ENCODE measurements around the gene CREBRF.
"Not testable (repeated sequence)": the region's sequence is repeated elsewhere in the genome, so short reads cannot be mapped to it uniquely, and the experiment has no call there.

CREBRF gene

DNA sequence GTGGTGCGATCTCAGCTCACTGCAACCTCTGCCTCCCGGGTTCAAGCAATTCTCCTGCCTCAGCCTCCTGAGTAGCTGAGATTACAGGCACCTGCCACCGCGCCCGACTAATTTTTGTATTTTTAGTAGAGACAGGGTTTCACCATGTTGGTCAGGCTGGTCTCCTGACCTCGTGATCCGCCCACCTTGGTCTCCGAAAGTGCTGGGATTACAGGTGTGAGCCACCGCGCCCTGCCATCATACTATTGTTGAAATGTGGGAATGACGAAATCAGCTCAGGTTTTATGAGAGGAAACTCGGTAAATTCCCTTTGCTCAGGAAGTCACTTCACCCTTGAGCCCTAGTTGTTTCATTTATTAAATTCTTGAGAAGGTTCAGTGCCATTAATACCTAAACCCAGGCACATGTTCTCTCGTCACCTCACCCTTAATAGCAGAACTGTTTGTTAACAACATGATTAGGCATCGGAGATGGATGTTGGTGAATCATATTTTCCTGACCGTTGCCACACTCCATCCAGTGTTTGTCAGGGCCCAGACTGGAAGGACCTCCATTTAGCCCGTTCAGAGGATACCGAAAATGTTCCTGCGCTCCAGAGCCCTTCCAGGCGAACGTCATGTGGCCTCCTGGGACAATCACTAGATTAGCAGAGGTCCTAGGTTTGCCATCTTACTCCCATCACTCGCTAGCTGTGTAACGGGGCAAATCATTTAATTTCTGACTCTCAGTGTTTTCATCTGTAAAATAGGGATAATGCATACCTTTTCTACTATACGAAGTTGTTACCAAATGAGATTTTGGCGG is 20.0 kb upstream of the CREBRF start:
- no peak for DNase-seq

DNA sequence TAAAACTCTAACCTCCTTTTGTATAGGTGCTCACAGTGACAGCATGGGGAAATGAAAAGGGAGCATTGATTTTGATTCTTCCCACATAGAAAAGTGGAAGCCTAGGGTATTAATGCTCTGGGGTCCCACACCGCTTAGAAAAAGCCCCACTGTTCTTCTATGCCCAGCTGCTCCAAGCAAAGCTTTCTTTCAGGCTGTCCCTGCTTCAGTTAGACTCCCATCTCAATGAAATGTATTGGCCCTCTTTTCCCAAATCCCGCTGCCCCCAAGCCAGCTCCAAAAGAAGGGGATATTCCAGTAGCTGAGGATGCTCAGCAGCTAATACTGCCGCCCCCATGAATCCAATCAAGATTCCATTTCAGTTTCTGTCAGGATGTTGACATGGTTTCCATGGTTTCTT is 17.0 kb upstream of the CREBRF start:
- no peak for DNase-seq

DNA sequence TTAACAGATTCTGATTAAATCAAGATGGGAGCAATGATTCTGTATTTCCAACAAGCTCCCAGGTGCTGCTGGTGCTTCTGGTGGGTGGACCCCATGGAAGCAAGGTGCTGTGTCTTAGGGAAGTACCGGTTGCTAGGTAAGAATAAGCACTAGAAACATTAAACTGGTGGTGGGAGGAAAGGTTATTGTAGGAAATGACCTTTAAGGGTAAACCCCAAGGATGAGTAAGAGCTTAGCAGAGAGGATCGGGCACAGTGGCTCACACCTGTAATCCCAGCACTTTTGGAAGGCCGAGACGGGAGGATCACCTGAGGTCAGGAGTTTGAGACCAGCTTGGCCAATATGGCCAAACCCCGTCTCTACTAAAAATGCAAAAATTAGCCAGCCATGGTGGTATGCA is 16.2 kb upstream of the CREBRF start:
- DNase-seq = no peak

DNA sequence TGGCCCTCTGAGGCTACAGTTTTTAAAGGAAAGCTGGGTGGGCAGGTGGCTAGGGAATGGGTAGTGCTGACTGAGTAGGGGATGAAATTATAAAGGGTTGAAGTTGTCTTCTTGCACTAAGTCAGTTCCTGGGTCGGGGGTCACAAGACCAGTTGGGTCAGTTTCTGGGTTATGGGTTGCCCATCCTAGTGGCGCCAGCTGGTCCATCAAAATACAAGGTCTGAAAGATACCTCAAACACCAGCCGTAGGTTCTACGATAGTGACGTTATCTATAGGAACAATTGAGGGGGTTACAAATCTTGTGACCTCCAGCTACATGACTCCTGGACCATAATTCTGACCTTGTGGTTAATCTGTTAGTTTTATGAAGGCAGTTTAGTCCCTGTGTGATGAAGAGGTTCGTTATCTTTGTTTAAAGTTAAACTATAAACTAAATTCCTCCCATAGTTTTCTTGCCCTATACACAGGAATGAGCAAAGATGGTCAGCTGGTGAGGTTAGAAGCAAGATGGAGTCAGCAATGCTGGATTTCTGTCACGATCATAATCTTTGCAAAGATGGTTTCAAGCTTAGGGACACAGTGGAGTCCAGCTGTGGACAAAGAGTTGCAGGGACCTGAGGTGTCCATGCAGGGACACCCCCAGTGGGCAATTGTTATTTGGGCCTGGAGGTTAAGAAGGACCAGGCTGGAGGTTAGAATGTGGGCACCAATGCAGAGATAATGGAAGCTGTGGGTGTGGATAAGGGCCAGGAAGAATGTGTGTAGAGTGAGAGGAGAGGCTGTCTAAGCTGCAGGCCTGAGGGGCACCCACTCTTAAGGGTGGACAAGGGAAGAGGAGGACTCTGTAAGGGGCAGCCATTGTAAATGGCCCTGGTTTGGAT is 14.0 kb upstream of the CREBRF start:
- no peak for DNase-seq

DNA sequence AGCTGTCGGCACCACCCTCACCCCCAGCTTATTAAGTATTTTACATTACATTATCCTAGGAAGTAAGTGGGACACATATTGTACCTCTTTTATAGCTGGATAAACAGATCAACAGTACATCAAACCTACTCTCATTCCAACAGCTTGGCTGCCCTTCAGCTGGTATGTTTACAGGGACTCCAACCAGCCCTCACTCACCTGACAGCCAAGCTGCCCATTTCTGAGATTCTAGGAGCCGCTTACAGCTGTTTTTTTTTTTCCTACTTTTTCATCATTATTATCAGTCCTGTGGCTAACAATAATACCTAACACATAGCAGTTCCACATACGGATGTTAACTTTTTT is 13.4 kb upstream of the CREBRF start:
- no peak for DNase-seq

DNA sequence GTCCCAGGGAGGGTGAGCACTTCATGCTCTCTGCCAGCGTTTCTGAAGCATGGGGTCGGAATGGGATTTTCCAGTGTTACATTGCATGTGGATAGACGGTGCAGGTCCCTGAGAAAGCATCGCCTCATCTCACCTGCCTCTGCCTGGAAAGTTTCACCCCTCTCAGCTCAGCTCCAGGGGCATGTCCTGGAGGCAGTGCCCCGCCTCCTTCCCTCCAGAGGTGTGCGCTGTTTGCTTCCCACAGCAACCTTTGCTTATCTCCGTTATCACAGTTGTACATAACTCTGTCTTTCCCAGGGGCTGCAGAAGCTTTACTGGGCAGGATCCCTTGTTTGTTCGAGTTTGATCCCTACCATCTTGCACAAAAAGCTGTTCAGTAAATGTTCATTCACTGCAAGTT is 10.7 kb upstream of the CREBRF start:
- DNase-seq = no peak

DNA sequence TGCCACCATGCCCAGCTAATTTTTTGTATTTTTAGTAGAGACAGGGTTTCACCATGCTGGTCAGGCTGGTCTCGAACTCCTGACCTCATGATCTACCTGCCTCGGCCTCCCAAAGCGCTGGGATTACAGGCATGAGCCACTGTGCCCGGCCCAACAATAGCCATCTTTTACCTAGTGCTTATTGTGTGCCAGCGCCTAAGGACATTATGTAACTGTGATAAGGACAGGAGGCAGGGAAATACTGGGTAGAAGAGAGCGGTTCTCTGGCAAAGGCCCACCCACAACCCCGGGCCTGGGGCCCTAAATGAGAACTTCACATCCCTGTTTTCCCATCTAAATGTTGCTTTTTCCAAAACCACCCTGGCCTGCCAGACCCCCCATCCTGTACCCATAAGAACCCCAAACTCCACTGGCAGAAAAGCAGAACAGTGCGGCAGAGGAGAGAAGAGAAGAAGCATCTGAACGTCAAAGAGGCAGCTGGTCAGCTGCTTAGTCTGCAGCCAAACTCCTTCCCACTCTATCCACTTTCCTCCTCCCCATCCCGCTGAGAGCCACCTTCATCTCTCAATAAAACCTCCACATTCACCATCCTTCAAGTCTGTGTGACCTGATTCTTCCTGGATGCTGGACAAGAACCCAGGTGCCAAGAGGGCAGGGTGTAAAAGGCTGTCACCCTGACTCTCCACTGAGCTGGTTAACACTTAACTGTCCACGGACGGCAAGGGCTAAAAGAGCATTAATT is 8.9 kb upstream of the CREBRF start:
- not testable (repeated sequence) for DNase-seq

DNA sequence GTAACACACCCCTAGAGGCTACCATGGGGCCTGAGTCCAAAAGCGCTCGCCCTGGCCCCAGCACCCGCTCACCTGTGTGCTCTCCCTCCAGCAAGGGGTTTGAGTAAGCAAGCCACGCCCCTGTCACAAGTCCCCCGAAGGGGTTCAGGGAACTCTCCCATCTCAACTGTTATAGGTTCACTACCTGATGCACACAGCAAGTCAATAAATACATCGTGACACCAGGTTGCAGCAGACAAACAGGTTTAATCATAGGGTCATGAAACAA is 8.4 kb upstream of the CREBRF start:
- DNase-seq = no peak

DNA sequence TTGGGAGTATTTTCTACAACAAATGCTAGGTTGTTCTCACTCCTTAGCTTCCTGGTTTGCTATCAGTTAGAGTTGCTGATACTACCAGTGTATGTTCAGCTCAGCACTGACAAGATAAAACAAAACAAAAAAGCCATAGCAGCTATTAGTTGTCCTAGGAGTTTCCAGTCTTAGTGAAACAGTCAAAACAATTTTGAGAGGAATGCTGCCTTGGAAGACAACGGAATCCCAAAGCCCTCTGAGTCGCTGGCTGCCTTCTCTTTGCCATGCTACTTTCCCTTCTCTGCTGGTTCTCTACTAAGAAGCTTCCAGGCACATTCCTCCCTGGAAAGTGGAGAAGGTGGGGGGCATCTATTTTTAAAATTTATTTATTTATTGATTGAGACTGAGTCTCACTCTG is 5.4 kb upstream of the CREBRF start:
- no peak for DNase-seq

DNA sequence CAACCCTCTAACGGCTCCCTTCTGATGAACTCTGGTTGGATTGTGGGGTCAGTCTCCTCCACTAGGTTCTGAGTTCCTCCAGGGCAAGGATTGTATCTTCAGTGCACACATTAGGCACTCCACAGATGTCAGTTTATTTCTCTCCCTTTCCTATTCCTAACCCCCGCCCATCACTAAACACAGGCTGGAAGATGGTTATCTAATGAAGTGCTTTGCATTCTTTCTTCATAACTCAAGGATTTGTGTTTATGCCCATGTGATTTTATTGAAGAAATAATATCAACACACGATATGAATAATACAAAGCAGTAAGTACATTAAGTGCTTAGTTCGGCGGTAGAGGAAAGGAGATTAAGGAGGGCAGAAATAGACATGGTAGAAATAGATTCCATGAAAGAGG is 4.4 kb upstream of the CREBRF start:
- no peak for DNase-seq

DNA sequence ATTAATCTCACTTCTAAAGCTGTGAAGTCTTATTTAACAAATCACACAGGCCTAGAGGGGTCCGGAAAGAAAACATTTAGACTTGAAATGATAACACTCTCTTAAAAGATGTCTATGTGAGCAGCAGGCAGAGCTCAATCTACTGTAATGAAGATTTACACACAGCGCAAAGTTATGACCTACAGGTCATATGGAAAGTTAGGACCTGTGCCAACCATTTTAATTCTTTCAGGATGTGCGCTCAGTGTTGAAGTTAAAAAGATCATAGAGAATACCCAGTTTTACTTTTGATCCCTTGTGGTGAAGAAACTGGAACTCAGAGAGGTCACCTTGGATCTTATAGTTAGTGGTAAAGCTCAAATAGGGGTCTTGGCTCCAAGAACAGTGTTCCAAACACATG is 3.1 kb upstream of the CREBRF start:
- no peak for DNase-seq

DNA sequence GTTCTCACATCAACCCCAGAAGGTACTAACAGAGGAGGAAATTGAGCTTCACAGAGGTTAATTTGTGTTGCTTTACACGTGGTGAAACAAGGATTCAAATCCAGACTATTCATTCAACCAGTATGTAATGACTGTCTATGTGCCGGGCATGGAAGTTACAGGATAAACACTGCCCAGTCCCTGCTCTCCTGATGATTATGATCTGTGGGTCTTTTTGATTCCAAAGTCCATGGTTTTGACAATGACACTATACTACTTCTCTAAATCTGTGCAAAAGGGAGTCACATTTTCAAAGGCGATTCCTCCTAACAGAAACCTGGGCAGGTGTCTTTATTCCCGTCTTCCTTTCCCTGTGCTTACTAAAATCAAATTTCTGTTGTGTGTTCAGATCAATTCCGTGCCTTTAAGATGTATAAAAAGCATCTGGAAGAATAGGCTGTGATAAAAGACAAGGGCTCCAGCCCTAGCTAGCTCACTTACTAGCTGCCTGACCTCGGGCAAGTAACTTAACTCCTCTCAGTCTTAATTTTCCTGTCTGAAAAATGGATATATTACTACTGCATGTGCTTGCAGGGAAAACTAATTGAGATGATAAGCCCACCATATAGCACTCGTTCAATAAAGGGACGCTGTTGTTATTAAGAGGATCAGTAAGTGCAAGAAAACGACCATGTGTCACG is 970 bp upstream of the CREBRF start:
- DNase-seq = no peak

DNA sequence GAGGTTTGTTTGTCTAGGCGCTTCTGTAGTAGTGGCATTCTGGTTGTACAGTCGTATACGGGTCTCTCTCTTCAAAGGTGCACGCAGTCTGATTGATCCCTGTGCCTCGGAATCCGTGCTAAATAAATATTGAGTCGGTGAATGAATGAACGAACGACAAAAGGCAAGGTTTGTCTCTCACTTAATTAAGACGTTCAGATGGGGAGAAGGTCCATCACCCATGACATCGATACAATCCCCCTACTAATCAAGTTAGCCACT is 500 bp upstream of the CREBRF start:
- DNase-seq = no peak

DNA sequence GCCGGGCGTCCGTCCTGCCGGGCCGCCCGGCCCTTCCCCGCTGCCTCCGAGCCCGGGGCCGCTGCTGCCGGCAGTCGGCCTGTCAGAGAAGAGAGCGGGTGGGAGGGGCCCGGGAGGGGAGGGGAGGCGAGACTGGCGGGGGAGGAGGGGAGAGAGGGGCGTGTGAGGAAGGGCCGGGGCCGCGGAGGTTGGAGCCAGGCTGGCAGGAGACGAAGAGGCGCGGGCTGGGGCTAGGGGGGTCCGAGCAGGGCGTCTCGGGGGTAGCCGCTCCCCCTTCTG is 570 bp downstream of the CREBRF start:
- no peak for DNase-seq

DNA sequence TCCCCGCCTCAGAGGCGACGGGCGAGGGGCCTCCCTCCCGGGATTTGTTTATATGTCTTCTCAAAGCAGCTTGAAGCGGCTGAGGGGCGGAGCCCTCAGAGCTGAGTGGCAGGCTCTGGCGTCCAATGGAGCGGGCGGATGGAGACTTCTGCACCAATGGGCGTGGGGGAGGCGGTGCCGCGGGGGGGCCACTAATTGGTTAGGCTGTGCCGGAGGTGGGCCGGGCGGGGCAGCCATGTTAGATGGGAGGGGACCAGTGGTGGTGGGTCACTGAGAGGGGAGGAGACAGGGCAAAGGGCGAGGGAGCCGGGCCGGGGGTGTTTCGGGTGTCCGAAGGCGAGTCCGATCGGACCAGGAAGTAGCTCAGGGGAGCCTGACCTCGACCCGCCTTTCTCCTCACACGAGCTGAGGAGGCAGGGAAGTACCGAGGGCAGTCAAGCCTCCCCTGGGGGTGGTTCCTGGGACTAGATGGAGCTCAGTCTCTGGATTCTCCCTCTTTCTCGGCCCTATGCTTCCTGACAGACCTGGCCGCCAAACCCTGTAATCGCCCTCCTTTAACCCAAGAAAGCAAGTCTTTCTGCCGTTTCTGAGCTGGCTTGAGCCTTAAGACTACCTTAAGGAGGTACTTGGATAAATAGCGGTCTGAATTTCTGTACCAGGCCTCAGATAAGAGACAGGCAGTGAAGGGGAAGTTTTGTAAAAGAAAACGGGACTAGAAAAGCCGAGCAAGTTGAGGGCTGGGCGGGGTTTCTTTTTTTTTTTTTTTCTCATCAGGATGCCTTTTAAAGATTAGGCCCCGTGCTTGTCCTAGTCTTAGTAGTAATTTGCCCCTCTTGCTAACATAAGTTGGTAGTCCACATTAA is 1.1 kb downstream of the CREBRF start:
- peak; percentile 99 for DNase-seq

DNA sequence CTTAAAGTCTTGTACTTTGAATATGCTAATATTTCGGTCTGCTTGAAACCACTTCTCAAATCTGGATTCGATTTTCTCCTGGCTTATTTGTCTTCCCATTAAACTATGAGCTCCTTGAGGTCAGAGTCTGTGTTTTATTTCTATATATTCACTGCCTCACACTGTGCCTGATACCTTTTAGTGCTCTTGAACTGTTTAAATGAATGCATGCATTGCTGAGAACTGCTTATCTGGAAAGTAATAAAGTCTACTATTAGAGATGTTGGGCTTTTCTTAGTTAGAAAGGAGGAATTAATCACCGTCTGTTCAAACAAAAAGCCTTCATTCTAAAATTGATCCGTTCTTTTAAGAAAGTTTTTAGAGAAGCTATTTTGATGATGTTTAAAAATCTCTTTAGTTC is 6.0 kb downstream of the CREBRF start:
- DNase-seq = no peak

DNA sequence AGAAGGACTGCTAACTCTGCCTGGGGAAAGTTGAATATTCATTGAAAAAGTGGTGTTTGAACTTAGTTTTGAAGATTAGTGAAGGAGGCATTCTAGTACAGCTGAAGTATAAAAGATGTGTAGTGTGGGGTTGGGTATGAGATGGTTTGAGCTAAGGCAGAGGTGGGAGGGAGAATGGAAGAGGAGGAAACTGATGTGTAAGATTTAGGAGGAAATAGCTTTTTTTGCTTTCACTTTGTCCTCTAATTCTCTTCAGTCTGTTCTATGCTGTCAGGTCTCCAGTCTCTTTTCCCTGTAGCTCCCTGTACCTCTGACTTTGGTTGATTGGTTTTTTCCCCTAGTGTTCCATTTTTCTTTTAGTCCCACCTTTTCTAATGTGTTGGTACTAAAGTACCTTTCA is 9.0 kb downstream of the CREBRF start:
- DNase-seq = no peak

DNA sequence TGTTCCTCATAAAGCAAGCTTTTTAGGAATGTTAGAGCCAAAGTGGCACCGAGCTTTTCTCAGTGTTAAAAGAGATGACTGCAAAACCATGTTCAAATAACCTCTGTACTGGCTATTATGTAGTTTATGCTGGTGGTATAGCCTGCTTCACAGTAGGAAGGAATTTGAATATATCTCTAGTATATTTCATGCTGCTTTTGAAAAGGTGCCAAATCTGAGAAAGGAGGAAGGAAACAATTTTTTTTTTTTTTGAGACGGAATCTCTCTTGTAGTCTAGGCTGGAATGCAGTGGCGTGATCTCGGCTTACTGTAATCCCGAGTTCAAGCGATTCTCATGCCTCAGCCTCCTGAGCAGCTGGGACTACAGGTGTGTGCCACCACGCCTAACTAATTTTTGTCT is 13.5 kb downstream of the CREBRF start:
- no peak for DNase-seq

DNA sequence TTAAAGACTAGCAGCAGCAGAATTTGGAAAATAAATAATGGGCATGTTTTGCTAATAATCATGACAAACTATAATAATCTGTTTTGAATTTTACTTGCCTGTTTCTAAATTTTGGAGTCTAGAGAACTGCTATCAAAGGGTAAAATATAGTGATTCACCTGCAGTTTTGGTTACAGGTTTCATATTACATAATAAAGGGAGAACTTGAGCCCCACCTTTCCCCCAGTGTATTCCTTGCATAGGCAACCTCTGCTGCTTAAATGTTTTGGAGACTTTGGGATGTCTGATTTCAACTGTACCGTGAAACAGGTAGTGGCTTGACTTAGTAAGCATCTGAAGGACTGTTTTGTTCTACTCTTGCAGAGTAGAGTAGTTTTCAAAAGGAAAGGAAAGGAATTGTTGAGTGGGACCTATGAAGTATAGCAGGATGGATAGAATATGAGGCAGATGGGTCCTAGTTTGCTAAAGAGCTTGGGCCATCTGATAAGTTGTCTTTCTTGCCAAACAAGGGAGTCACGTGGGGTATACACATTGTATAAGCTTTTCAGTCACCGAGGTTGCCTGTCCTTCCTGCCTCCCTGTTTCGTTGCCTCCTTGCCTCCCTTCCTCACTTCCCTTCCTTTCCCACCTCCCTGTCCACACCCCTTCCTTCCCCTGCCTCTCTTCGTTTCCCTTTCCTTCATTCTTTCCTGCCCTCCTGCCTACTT is 19.1 kb downstream of the CREBRF start:
- DNase-seq = no peak

DNA sequence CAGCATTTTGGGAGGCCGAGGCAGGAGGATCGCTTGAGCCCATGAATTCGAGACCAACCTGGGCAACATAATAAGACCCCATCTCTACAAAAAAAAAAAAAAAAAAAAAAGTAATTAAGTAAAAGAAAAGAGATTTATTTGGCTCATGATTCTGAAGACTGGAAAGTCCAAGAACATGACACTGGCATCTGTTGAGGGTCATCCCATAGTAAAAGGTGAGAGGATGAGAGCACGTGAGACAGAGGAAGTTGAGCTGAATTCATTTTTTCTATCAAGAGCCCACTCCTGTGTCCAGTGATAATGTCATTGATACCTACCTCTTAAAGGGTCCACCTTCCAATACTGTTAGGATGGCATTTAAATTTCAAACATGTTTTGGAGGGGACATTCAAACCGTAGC is 19.8 kb downstream of the CREBRF start:
- no peak for DNase-seq

DNA sequence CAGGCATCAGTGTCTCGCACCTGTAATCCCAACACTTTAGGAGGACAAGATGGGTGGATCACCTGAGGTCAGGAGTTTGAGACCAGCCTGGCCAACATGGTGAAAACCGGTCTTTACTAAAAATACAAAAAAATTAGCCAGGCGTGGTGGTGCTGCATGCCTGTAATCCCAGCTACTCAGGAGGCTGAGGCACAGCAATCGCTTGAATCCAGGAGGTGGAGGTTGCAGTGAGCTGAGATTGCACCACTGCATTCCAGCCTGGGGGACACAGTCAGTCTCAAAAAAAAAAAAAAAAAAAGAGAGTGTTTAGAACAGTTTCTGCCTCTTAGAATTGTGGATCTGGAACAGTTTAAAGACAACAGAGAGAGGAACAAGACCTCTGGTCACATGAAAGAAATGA is 20.3 kb downstream of the CREBRF start:
- not testable (repeated sequence) for DNase-seq

DNA sequence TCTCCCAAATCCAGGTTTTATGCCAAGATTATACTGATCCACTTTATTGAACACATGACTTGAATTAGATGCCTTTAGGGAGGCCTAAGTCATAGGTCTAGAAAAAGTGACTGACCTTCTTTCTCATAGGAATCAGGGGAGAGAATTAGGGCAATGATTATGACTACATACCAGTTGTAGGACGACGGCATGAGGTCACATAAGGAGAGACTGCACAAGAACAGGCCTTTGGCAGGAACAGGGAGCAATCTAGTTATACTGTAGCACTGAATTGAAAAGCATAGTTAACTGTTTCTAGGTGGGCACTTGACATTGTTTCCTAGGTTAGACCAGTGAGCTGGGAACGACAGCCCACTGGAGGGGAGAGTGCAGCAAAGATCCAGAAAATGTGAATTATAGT is 22.7 kb downstream of the CREBRF start:
- no peak for DNase-seq
